22Rv1 (cell line): ENCODE measurements around the gene MRPL54.

Experiments used
- H3K27ac ChIP-seq: fragments of 450-650 bp; 2 replicates; pipeline ENCODE4 v1.5.1; 2017
- CTCF ChIP-seq: fragments of 450-650 bp; IDR thresholded peaks from 2 replicates; pipeline ENCODE4 v1.5.1; 2017; ENCODE audit warnings: mild to moderate bottlenecking
- ZFX ChIP-seq: fragments of 450-650 bp; IDR thresholded peaks from 2 replicates; pipeline ENCODE4 v1.6.1; 2017; ENCODE audit warnings: antibody characterized with exemption, borderline replicate concordance

Gene MRPL54

GRCh38 chr19:3722443-3723109 lies 39.9 kb upstream of the MRPL54 start:
- H3K27ac ChIP-seq, result peak overlapping the region; percentile 42
- no peak for TF ChIP-seq CTCF
- TF ChIP-seq ZFX, result no peak

- TF ChIP-seq ZFX (no peak), CTCF (no peak)
- H3K27ac ChIP-seq, result peak overlapping the region; percentile 42; the same call in 1 of the 2 replicates
Observed at GRCh38 chr19:3723110-3723488, 39.4 kb upstream of the MRPL54 start.

- TF ChIP-seq CTCF (no peak), ZFX (no peak)
Observed at GRCh38 chr19:3723883-3724282, 38.6 kb upstream of the MRPL54 start.

GRCh38 chr19:3725121-3725520 lies 37.4 kb upstream of the MRPL54 start:
- TF ChIP-seq CTCF (no peak), ZFX (no peak)
- peak overlapping the region; percentile 60 for H3K27ac ChIP-seq

More at GRCh38 chr19:3723883-3724282, 38.6 kb upstream of the MRPL54 start:
- H3K27ac ChIP-seq, result 0 out of 2 replicates have a peak overlapping the region, but pooled peaks have one; percentile 60

GRCh38 chr19:3725640-3726310 lies 36.7 kb upstream of the MRPL54 start:
- TF ChIP-seq CTCF (no peak), ZFX (no peak)
- H3K27ac ChIP-seq, result peak overlapping the region; percentile 60

GRCh38 chr19:3730457-3730958 lies 32.0 kb upstream of the MRPL54 start:
- no peak overlapping the region for H3K27ac ChIP-seq
- TF ChIP-seq ZFX, result no peak
- TF ChIP-seq CTCF, result no peak

- TF ChIP-seq CTCF, result no peak
- no peak for TF ChIP-seq ZFX
- H3K27ac ChIP-seq, result no peak overlapping the region
Observed at GRCh38 chr19:3732108-3732507, 30.4 kb upstream of the MRPL54 start.
